ENCODE measurements around the gene MROH7.

Gene MROH7

GRCh38 chr1:54698346-54698745 lies 56.8 kb downstream of the MROH7 start:
- no peak for DNase-seq (ENCODE audit: low read depth in 3 of 3)

- no peak for DNase-seq (ENCODE audit: low read depth in 3 of 3)
Measured at GRCh38 chr1:54699936-54700525, 58.4 kb downstream of the MROH7 start.

DNA sequence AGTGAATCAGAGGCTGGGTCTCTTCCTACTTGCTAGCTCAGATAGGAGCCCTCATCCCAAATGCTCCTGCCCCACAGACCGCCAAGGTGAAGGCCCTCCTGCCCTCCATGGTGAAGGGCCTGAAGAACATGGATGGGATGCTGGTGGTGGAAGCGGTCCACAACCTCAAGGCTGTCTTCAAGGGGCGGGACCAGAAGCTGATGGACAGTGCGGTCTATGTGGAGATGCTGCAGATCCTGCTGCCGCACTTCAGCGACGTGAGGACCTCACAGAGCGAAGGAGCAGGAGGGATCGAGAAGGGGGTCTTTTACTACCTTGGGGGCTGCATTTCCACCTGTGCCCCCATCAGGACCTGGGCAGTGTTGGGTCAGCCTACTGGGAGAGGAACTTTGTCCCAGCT lies 59.5 kb downstream of the MROH7 start:
- no peak for DNase-seq (ENCODE audit: low read depth in 3 of 3)

DNA sequence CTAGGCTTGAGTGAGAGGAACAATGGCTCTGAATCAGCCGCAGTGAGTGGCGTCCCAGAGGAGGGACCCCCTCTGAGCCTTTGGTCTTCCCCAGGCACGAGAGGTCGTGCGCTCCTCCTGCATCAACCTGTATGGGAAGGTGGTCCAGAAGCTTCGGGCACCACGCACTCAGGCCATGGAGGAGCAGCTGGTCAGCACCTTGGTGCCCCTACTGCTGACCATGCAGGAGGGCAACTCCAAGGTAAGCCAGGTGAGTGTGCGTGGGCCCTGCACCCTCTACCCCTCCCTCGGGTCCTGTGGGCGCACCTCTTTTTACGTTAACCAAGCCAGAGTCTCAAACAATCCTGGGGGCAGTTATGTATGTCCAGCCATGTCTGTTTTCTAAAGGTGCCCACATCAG lies 60.4 kb downstream of the MROH7 start:
- DNase-seq (ENCODE audit: low read depth in 3 of 3): no peak

GRCh38 chr1:54703471-54703870 lies 61.9 kb downstream of the MROH7 start:
- no peak for DNase-seq (ENCODE audit: low read depth in 3 of 3)

DNA sequence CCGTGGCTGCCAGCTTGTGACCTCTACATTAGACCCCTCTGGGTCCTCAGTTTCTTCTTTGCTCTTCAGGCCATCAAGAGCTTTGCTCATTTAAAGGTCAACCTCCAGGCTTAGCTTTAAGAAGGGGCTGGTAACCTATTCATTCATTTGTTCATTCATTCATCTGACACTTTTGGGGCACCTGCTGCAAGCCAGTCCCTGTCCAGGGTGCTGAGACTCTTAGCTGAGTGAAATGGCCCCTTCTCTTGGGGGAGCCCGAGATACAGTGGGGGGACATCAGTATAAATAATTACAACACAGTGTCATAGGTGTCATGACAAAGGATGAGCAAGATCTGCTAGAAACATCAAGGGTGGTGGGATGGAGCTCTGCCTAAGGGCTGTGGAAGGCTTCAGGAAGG lies 63.6 kb downstream of the MROH7 start:
- no peak for DNase-seq (ENCODE audit: low read depth in 3 of 3)

DNA sequence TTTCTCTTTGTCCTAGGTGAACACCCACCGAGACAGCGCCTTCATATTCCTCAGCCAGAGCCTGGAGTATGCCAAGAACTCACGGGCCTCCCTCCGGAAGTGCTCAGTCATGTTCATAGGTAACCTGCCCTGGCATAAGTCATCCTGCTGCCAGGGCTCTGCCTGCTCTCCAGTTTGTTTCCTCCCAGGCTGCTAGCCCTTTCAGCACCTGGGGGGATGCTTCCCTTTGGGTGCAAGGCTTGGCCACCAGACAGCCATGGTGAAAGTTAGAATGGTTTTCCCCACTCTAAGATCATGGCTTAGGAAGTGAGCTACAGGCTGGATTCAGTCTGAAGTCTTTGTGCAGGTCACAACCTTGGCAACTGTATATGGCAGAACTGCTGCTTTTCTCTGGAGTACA lies 64.8 kb downstream of the MROH7 start:
- no peak for DNase-seq (ENCODE audit: low read depth in 3 of 3)

DNA sequence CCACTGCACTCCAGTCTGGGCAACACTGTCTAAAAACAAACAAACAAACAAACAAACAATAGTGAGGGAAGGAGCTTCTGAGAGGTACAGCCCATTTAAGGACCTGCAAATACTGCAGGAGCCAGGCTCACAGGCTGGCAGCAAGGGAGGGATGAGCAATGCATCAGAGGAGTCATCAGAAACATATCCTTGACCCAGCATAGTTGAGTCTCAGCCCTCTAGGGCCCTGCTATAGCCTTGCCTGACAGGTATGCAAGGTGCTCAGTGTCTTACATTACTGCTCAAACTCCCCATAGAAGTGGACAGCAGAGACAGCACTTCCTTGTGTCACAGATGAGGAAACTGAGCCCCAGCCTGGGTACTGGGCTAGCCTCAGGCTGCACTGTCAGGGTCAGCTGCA lies 66.8 kb downstream of the MROH7 start:
- DNase-seq (ENCODE audit: low read depth in 3 of 3): no peak

- DNase-seq (ENCODE audit: low read depth in 3 of 3): no peak
Measured at GRCh38 chr1:54709547-54710292, 68.1 kb downstream of the MROH7 start.

GRCh38 chr1:54710434-54710833 lies 68.8 kb downstream of the MROH7 start:
- no peak for DNase-seq (ENCODE audit: low read depth in 3 of 3)

GRCh38 chr1:54710841-54711240 lies 69.3 kb downstream of the MROH7 start:
- no peak for DNase-seq (ENCODE audit: low read depth in 3 of 3)

GRCh38 chr1:54711536-54711935 lies 70.0 kb downstream of the MROH7 start:
- no peak for DNase-seq (ENCODE audit: low read depth in 3 of 3)

- no peak for DNase-seq (ENCODE audit: low read depth in 3 of 3)
Measured at GRCh38 chr1:54714881-54715492, 73.4 kb downstream of the MROH7 start.

DNA sequence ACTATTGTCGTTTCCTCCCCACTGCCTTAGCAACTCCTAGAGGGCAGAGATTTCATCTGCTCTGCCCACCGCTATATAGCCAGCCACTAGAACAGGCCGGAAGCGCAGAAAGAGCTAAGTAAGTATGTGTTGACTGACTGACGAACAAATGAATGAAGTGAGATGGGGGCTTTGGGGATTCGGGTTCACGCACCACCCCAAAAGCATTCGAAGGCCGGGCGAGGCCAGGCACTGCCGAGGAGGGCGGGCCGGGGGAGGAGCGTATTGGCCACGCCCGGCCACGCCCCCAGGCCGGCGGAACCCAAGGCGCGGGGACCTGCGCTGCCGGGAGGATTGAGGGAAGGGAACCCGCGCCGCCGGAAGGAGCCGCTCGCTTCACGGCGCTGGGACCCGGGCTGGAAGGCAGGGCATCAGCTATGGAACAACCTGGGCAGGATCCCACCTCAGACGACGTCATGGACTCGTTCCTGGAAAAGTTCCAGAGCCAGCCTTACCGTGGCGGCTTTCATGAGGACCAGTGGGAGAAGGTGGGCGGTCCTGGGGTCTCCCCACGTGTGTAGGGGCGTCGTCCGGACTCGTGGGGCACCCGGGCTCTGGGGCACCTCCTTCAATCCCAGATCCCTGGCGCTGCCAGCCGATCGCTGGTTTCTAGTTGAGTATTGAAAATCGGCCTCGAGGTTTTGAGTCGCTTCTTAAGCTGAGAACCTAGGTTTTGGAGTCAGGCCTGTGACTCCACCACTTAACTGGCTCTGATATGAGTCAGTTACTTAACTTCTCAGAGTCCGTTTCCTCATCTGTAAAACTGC lies 74.1 kb downstream of the MROH7 start, which contains the start of gene TTC4:
TSS of gene TTC4 (plus strand) at position 369 of the 806 bp plus-strand sequence. CDS start at position 417, 48 bp downstream.
- DNase-seq (ENCODE audit: low read depth in 3 of 3): peak; percentile 60 to 80 (median 75)

DNA sequence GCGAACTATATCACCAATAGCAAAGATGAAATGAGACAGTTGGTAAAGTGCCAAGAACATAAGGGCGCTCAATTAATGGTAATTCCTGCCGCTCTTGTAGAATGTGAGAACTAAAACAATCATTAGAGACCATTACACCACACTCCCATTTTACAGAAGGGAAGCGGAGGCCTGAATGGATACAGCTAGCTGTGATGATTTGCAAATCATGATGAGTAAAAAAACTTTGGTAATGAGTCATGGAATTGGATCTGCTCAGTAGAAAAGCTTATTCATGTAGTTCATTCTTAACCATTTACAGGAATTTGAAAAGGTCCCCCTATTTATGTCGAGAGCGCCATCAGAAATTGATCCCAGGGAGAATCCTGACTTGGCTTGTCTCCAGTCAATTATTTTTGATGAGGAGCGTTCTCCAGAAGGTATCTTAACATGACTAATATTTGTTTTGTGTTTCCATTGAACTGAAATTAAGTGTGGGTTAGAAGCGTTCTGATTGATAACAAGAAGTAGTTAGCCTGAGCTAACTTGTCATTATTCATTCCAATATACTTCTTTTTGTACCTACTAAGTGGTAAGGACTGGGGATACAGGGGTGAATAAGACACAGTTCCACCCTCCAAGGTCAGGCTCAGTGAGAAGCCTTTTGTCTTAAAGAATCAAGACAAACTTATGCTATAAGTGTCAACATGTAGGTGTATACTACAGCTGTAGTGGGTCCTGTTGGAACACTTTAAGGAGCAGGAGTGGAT lies 74.9 kb downstream of the MROH7 start:
- peak in 1 of 3 experiments; percentile 16 for DNase-seq (ENCODE audit: low read depth in 3 of 3)

GRCh38 chr1:54721719-54722118 lies 80.1 kb downstream of the MROH7 start:
- DNase-seq (ENCODE audit: low read depth in 3 of 3): no peak

- no peak for DNase-seq (ENCODE audit: low read depth in 3 of 3)
Measured at GRCh38 chr1:54723985-54724384, 82.4 kb downstream of the MROH7 start.

DNA sequence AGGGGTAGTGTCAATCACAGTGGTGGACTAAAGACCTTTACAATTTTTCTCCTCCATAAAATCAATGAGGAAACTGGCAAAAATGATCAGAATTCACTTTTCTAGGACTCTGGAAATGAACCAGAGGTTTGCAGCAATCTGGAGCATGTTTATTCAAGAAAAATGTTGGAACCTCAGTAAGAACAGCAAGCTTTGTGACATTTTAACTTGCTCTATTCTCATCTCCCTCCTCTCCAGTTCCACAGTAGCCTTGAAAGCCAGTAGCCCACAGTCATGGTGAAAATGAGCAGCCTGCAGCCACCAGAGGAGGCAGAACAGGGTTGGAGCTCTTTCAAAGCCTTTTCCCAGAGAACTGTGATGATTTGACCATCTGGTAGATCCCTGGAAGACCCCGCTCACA lies 83.2 kb downstream of the MROH7 start:
- DNase-seq (ENCODE audit: low read depth in 3 of 3): no peak

GRCh38 chr1:54728027-54728426 lies 86.4 kb downstream of the MROH7 start:
- no peak for DNase-seq (ENCODE audit: low read depth in 3 of 3)

DNA sequence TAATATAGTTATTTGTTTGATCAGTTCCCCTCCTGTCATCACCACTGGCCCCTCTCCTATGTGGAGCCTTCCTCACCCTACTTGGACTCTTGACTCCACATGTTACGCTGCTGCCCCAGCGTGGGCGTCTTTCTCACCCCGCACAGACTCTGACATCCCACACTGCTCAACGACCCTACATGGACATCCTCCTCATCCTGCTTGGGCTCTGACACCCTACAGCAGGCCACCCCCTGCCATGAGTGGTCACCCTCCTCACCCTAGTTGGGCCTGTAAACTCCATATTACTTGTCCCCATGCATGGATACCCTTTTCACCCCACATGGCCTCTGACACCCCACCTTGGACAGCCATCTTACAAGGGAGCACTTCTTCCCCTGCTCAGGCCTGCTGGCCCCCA lies 95.1 kb downstream of the MROH7 start:
- DNase-seq (ENCODE audit: low read depth in 3 of 3): no peak

DNA sequence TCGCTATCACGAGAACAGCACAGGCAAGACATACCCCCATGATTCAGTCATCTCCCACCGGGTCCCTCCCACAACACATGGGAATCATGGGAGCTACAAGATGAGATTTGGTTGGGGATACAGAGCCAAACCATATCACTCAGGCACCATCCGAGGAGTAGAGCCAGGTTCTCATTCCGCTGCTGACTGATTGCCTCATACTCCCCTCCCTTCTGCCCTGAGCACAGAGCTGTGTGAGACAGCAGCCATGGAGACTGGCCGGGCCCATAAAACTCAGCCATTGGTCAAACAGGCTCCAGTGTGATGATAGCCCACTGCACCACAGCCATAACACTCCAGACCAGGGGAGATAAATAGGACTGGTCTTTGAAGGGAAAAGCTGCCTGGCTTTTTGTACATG lies 96.7 kb downstream of the MROH7 start:
- DNase-seq (ENCODE audit: low read depth in 3 of 3): no peak

- no peak for DNase-seq (ENCODE audit: low read depth in 3 of 3)
Measured at GRCh38 chr1:54741531-54741930, 99.9 kb downstream of the MROH7 start.
